ELR (cell line): ENCODE data around the gene ENTPD5.
"Not testable (repeated sequence)": the region's sequence is repeated elsewhere in the genome, so short reads cannot be mapped to it uniquely, and the experiment has no call there.

Source experiments
- DNase-seq: peaks from one replicate; pipeline ENCODE4 v3.0.0-alpha.2; 2015; ENCODE audit warnings: low read depth

The ENTPD5 gene

GRCh38 chr14:73942180-73942579, 76.9 kb downstream of the ENTPD5 start:
- no peak for DNase-seq

GRCh38 chr14:73937012-73937411, 82.1 kb downstream of the ENTPD5 start:
- DNase-seq = no peak

- no peak for DNase-seq
These were observed 82.5 kb downstream of the ENTPD5 start for GRCh38 chr14:73936548-73936947.

DNA sequence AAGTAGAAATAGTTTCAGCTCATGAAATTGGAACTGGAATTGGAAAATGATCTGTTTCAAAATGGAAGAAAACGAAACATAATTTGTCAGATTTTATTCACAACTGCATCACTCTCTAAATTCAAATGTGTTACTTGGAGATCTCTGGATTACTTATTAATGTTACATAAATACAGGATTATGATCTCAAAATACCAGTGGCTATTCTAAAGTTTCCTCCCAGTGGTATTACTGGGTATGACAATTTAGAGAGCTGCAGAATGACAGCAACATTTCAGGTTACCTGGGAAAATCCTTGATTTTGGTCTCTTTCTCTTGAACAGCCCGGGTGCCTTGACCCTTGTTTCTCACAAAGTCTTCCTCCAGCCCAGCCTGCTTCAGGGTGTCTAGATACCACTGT, 83.4 kb downstream of the ENTPD5 start:
- peak; percentile 57 for DNase-seq

- DNase-seq = peak; percentile 32
These were observed 94.8 kb downstream of the ENTPD5 start for GRCh38 chr14:73924337-73924736.

DNA sequence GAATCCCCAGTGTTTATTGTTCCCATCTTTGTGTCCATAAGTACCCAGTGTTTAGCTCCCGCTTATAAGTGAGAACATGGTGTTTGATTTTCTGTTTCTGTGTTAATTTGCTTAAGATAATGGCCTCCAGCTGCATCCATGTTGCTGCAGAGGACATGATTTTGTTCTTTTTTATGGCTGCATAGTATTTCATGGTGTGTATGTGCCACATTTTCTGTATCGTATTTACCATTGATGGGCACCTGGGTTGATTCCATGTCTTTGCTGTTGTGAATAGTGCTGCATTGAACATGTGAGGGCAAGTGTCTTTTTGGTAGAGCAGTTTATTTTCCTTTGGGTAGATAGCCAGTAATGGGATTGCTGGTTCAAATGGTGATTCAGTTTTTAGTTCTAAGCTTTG, 99.6 kb downstream of the ENTPD5 start:
- DNase-seq = not testable (repeated sequence)

GRCh38 chr14:73916324-73916723, 102.8 kb downstream of the ENTPD5 start:
- DNase-seq = no peak

DNA sequence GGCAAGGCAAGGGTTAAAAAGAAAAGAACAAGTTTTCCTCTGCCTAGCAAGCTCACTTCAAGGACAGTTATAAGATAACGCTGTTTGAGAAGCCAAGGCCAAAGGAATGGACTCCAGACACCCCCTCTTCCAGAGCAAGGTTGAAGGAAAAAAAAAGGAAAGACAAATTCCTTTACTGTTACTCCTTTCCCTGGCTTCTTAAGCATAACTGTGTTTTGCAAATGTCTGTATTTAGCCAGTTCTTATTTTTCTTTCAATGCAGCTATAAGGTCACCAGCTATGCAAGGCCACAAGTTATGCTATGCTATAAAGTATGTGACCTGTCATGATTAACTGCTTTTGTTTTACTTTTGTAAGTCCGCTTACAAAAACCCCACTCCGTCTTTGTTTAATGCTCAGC, 105.8 kb downstream of the ENTPD5 start:
- no peak for DNase-seq

DNA sequence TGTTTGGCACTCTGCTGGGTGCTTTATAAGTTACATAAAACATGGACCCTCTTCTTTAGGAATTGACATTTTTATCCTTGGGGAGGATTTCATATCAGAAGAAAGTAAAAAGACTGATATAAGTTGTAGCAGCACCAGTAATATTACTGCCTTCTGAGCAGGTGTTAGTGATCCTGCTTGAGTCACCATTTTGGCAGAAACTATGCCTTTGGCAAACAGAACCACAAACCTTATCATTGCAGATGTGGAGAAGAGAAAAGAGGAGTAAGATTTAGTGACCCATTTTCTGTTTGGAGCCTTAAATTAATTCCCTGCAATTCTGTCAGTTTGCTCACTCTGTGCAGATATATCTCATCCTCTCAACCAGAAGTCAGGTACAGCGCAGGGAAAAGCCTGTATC, 109.4 kb downstream of the ENTPD5 start:
- DNase-seq = no peak
